Measurements from ENCODE around the gene STIMATE. TPM values are rescaled to one million over a fixed set of nuclear protein-coding genes. Genes with fewer than 3 reads are reported as not detected.

The STIMATE gene
- total and polyA plus RNA-seq, 3 donors from 2014 or later, result 16.7 to 42.9 (median 33.2) TPM

GRCh38 chr3:52817860-52818259 is 79.5 kb downstream of the STIMATE start:
- no peak overlapping the region for H3K27ac ChIP-seq
- no peaks in the 10 kb centered on the region for H3K36me3 ChIP-seq (ENCODE audit: low read depth, missing control alignments)
- WGBS, 2 donors, result 95 to 97% methylated on average over 4 to 7 of the region's 7 CpGs
- intact Hi-C loops (cut with DNase I; ENCODE audit: low total_unique reads), result no loop called here
- H3K27me3 ChIP-seq, result no peaks in the 10 kb centered on the region
- H3K4me1 ChIP-seq, result no peaks in the 10 kb centered on the region
- no peak for DNase-seq
- H3K9me3 ChIP-seq, result no peaks in the 10 kb centered on the region
- H3K4me3 ChIP-seq, result no peak overlapping the region
- TF ChIP-seq POLR2A (IDR thresholded peaks at IDR 0.05) (no peak), CTCF (IDR thresholded peaks at IDR 0.05) (no peak)

GRCh38 chr3:52817221-52817620 is 80.1 kb downstream of the STIMATE start:
- TF ChIP-seq POLR2A (IDR thresholded peaks at IDR 0.05), result no peak
- no peak for TF ChIP-seq CTCF (IDR thresholded peaks at IDR 0.05)
- no peaks in the 10 kb centered on the region for H3K4me1 ChIP-seq
- no peak overlapping the region for H3K4me3 ChIP-seq
- intact Hi-C loops (cut with DNase I; ENCODE audit: low total_unique reads), result no loop called here
- H3K9me3 ChIP-seq, result no peaks in the 10 kb centered on the region
- no peaks in the 10 kb centered on the region for H3K27me3 ChIP-seq
- DNase-seq, result no peak
- H3K36me3 ChIP-seq (ENCODE audit: low read depth, missing control alignments), result no peaks in the 10 kb centered on the region
- WGBS, 2 donors, result 97 to 98% methylated on average over 9 to 10 of the region's 10 CpGs
- no peak overlapping the region for H3K27ac ChIP-seq

- H3K27ac ChIP-seq, result no peak overlapping the region
- no peak overlapping the region for H3K4me3 ChIP-seq
- TF ChIP-seq POLR2A (IDR thresholded peaks at IDR 0.05) (no peak), CTCF (IDR thresholded peaks at IDR 0.05) (no peak)
- no peak for DNase-seq
- H3K9me3 ChIP-seq, result no peaks in the 10 kb centered on the region
- H3K36me3 ChIP-seq (ENCODE audit: low read depth, missing control alignments), result no peaks in the 10 kb centered on the region
- H3K27me3 ChIP-seq, result no peaks in the 10 kb centered on the region
- intact Hi-C loops (cut with DNase I; ENCODE audit: low total_unique reads), result no loop called here
- no peaks in the 10 kb centered on the region for H3K4me1 ChIP-seq
- WGBS, 2 donors, result 94 to 97% methylated on average over 9 to 10 of the region's 10 CpGs
Observed at GRCh38 chr3:52816654-52817053, 80.7 kb downstream of the STIMATE start.

- no peak overlapping the region for H3K27ac ChIP-seq
- 93 to 97% methylated on average over 5 to 6 of the region's 6 CpGs for WGBS, 2 donors
- no peaks in the 10 kb centered on the region for H3K4me1 ChIP-seq
- no peaks in the 10 kb centered on the region for H3K27me3 ChIP-seq
- intact Hi-C loops (cut with DNase I; ENCODE audit: low total_unique reads), result no loop called here
- H3K9me3 ChIP-seq, result no peaks in the 10 kb centered on the region
- no peak for DNase-seq
- no peaks in the 10 kb centered on the region for H3K36me3 ChIP-seq (ENCODE audit: low read depth, missing control alignments)
- TF ChIP-seq POLR2A (IDR thresholded peaks at IDR 0.05) (no peak), CTCF (IDR thresholded peaks at IDR 0.05) (no peak)
- no peak overlapping the region for H3K4me3 ChIP-seq
Observed at GRCh38 chr3:52816199-52816598, 81.1 kb downstream of the STIMATE start.

- 76 to 92% methylated on average over 2 to 8 of the region's 8 CpGs for WGBS, 2 donors
- Histone ChIP-seq H3K36me3 (ENCODE audit: low read depth, missing control alignments) (no peaks in the 10 kb centered on the region), H3K9me3 (no peaks in the 10 kb centered on the region), H3K4me1 (no peaks in the 10 kb centered on the region), H3K4me3 (no peak overlapping the region), H3K27ac (no peak overlapping the region), H3K27me3 (no peaks in the 10 kb centered on the region)
- TF ChIP-seq POLR2A (IDR thresholded peaks at IDR 0.05), result no peak
- no peak for TF ChIP-seq CTCF (IDR thresholded peaks at IDR 0.05)
- intact Hi-C loops (cut with DNase I; ENCODE audit: low total_unique reads), result no loop called here
- no peak for DNase-seq
Observed at GRCh38 chr3:52813810-52814209, 83.5 kb downstream of the STIMATE start.
